Measurements from ENCODE around the gene MIER3.

MIER3 gene, protein sequence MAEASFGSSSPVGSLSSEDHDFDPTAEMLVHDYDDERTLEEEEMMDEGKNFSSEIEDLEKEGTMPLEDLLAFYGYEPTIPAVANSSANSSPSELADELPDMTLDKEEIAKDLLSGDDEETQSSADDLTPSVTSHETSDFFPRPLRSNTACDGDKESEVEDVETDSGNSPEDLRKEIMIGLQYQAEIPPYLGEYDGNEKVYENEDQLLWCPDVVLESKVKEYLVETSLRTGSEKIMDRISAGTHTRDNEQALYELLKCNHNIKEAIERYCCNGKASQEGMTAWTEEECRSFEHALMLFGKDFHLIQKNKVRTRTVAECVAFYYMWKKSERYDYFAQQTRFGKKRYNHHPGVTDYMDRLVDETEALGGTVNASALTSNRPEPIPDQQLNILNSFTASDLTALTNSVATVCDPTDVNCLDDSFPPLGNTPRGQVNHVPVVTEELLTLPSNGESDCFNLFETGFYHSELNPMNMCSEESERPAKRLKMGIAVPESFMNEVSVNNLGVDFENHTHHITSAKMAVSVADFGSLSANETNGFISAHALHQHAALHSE

DNA sequence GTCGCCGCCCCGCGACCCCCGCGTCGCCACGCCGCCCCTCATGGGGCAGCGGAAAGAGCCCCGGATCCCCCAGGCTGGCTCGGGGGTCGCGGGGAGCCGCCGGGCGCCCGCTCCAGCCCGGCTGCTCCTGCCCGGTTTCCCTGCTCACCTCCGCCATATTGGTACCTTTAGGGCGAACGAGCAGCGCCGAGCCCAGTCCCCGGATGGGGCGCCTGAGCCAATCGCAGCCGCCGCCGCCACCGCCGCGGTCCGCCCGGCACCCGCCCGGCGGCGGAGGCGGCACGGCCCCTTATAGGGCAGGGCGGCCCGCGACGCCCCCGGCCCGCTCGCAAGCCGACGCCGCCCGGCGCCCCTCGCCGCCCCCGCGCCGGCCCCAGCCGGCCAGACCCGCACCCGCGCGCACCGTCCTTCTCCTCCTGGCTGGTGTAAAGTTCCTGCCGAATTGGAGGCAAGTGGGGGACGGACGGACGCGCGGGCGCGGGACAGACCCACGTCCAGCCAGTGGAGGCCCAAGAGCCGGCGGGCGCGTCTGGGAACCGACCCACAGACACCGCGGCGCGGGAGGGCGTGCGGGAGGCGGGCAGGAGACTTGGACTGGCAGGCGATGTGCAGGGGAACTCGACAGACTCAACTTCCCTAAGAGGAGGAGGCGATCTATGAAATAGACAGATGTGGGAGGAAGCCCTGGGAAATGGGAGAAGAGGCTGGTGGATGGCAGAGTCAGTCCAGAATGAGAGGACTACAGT lies at the start of gene MIER3:
Gene MIER3, minus strand, starts transcription at position 178 of the 746 bp plus-strand sequence. Its CDS starts 21 bp downstream, at position 157.
- H3K27ac ChIP-seq = peak within 1 kb of the TSS; percentile 84 to 95 (median 92)
- H3K9me3 ChIP-seq (replicated peaks in 1 of 11) = no peaks in the 10 kb centered on the region
- TF ChIP-seq Cebpa-rat (IDR thresholded peaks at IDR 0.05) = no peak
- peaks cover 4 to 30% (median 21%) of the 10 kb centered on the region in 11 experiments; a peak in 20 of 22 replicates for H3K36me3 ChIP-seq
- H3K4me2 ChIP-seq = peak within 1 kb of the TSS; percentile 87 to 98 (median 94)
- peaks cover 16 to 39% (median 20%) of the 10 kb centered on the region in 10 experiments for H3K4me1 ChIP-seq
- peaks cover 5 to 41% (median 25%) of the 10 kb centered on the region in 11 experiments; a peak in 18 of 22 replicates for H4K20me1 ChIP-seq
- H3K9ac ChIP-seq = peak within 1 kb of the TSS; percentile 89 to 97 (median 94)
- H3K4me3 ChIP-seq = peak within 1 kb of the TSS; percentile 83 to 98 (median 95)
- no peaks in the 10 kb centered on the region; a peak in 1 of 22 replicates for H3K27me3 ChIP-seq

DNA sequence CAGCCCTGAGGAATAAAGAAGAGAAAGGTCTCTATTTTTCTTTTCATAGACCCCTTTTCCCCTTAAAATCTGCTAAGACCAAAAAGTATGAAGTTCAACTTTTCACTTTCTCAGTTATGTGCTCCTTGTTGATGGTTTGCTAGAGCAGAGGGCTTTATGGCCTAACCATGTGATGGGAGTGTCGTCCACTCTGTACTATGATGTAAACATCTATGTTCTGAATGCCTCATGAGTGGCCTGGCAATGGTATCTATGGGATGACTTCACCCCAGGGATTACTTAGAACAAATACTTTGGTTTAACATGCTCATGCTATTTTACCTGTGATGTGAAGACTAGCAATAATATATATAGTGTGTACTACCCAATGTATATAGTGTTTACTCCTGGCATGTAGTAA lies 43.7 kb upstream of the MIER3 start:
- Histone ChIP-seq H4K20me1 (no peaks in the 10 kb centered on the region), H3K4me2 (no peak overlapping the region), H3K9me3 (replicated peaks in 1 of 11) (no peaks in the 10 kb centered on the region), H3K27ac (no peak overlapping the region), H3K27me3 (no peaks in the 10 kb centered on the region), H3K4me3 (no peak overlapping the region), H3K36me3 (no peaks in the 10 kb centered on the region), H3K9ac (no peak overlapping the region), H3K4me1 (no peaks in the 10 kb centered on the region)
- no peak for TF ChIP-seq Cebpa-rat (IDR thresholded peaks at IDR 0.05)

DNA sequence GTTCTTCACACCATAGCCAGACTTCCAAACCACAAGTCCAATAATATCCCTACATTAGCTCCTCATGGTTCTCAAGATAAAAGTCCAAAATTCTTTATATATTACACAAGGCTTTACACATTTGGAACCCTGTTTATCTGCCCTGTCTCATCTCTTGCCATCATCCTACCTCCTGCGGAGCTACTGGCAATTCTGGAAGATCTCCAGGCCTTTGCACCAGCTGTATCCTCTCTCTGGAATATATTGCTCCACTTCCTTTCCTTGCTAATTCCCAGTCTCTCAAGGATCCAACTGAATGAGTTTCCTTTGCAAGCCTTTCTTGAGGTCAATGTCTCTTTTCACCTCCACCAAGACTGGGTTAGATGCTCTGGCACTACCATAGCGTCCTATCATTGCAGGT lies 41.3 kb upstream of the MIER3 start:
- Histone ChIP-seq H3K27me3 (no peaks in the 10 kb centered on the region), H3K36me3 (no peaks in the 10 kb centered on the region), H3K4me2 (no peak overlapping the region), H3K27ac (no peak overlapping the region), H3K9ac (no peak overlapping the region), H4K20me1 (no peaks in the 10 kb centered on the region), H3K4me3 (no peak overlapping the region), H3K4me1 (no peaks in the 10 kb centered on the region), H3K9me3 (replicated peaks in 1 of 11) (no peaks in the 10 kb centered on the region)
- no peak for TF ChIP-seq Cebpa-rat (IDR thresholded peaks at IDR 0.05)

DNA sequence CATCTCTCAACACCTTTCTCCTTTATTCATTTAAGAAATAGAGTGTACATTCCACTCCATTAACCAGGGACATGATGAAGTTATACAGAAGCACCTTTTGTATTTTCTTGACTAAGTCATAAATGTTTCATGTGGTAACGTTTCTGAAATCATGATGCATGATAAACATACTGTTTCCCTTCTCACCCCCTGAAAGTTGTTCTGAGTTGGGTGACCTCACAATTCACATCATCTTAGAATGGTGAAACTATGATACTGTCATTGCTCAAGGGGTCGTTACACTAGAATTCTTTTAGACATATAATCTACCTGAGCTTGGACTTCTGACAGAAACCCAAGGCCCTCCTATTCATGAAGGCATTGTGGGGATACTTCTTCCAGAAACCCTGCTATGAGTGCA lies 37.8 kb upstream of the MIER3 start:
- Histone ChIP-seq H3K4me2 (peak overlapping the region in 1 of 11 experiments; percentile 7; a peak in 1 of 22 replicates), H3K9ac (no peak overlapping the region), H3K27me3 (no peaks in the 10 kb centered on the region), H3K4me3 (no peak overlapping the region), H3K9me3 (replicated peaks in 1 of 11) (no peaks in the 10 kb centered on the region), H4K20me1 (no peaks in the 10 kb centered on the region), H3K27ac (no peak overlapping the region), H3K36me3 (no peaks in the 10 kb centered on the region), H3K4me1 (peaks cover 17 to 28% (median 22%) of the 10 kb centered on the region in 10 experiments)
- no peak for TF ChIP-seq Cebpa-rat (IDR thresholded peaks at IDR 0.05)

DNA sequence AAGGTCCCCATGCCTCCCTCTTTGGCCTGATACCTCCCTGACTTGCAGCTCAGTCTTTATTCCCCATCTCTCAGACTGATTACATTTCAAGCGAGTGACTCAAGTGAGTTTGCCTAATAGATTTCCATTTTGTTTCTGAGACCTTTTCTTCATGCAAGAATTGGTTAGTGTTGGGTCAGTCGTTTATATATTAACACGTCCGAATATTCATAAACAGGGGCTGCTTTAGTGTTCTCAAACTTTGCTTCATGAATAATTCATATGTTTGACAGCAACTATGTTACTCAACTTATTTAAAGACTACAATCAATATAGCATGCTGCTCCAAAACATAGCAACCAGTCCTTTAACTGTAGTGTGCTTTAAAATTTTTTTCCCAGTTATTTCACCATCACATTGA lies 36.6 kb upstream of the MIER3 start:
- H3K9me3 ChIP-seq (replicated peaks in 1 of 11) = no peaks in the 10 kb centered on the region
- H4K20me1 ChIP-seq = no peaks in the 10 kb centered on the region
- TF ChIP-seq Cebpa-rat (IDR thresholded peaks at IDR 0.05) = no peak
- no peak overlapping the region for H3K9ac ChIP-seq
- peaks cover 17 to 39% (median 31%) of the 10 kb centered on the region in 10 experiments for H3K4me1 ChIP-seq
- no peaks in the 10 kb centered on the region for H3K27me3 ChIP-seq
- no peak overlapping the region for H3K4me3 ChIP-seq
- no peak overlapping the region for H3K4me2 ChIP-seq
- H3K36me3 ChIP-seq = no peaks in the 10 kb centered on the region
- no peak overlapping the region for H3K27ac ChIP-seq

DNA sequence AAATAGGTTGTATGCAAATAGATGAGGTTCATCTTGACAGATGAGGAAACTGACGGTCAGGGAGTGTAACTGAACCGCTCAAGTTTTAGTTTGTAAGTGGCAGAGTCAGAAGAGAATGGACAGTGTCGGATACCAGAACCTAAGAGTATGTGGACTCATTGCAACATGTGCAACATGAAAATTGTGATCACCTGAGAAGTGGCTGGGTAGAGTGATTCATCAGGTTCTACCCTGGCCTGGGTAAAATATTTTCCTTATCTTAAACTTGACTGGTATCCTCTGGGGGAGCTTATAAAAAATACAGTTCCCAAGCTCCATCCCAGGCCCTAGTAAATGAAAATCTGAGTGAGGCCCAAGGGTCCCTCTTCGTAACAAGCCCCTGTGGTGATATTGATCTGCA lies 35.2 kb upstream of the MIER3 start:
- no peak for TF ChIP-seq Cebpa-rat (IDR thresholded peaks at IDR 0.05)
- Histone ChIP-seq H3K4me2 (peak overlapping the region in 3 of 11 experiments; percentile 57 to 74 (median 65); a peak in 5 of 22 replicates), H3K4me3 (no peak overlapping the region)

DNA sequence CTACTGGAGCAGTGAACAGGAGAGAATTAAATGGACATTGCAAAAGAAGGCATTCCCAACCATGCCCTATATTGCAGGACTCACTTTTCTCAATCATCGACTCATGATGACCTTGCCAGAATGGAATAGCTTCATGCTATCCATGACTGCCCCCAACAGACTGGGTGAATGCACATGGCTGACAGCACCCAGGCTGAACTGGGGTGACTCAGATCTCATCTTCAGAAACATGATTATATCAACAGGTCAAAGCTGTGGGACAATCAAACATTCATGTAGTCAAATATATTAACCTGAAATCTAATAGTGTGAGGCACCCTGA lies 34.7 kb upstream of the MIER3 start:
- no peak for TF ChIP-seq Cebpa-rat (IDR thresholded peaks at IDR 0.05)
- peak overlapping the region; percentile 53 to 77 (median 65); a peak in 20 of 22 replicates for H3K4me2 ChIP-seq
- H3K27me3 ChIP-seq = no peaks in the 10 kb centered on the region
- H3K9ac ChIP-seq = no peak overlapping the region
- H3K27ac ChIP-seq = peak overlapping the region in 8 of 11 experiments; percentile 17 to 73 (median 60); a peak in 7 of 22 replicates
- H3K4me3 ChIP-seq = no peak overlapping the region
- H4K20me1 ChIP-seq = no peaks in the 10 kb centered on the region
- H3K4me1 ChIP-seq = peaks cover 17 to 49% (median 38%) of the 10 kb centered on the region in 10 experiments
- no peaks in the 10 kb centered on the region for H3K9me3 ChIP-seq (replicated peaks in 1 of 11)
- no peaks in the 10 kb centered on the region for H3K36me3 ChIP-seq

More for the DNA sequence above, 35.2 kb upstream of the MIER3 start:
- no peaks in the 10 kb centered on the region for H3K36me3 ChIP-seq
- no peaks in the 10 kb centered on the region for H4K20me1 ChIP-seq
- peaks cover 17 to 43% (median 34%) of the 10 kb centered on the region in 10 experiments for H3K4me1 ChIP-seq
- H3K9me3 ChIP-seq (replicated peaks in 1 of 11) = no peaks in the 10 kb centered on the region
- H3K27ac ChIP-seq = peak overlapping the region in 5 of 11 experiments; percentile 17 to 72 (median 58); a peak in 4 of 22 replicates
- H3K9ac ChIP-seq = no peak overlapping the region
- no peaks in the 10 kb centered on the region for H3K27me3 ChIP-seq

DNA sequence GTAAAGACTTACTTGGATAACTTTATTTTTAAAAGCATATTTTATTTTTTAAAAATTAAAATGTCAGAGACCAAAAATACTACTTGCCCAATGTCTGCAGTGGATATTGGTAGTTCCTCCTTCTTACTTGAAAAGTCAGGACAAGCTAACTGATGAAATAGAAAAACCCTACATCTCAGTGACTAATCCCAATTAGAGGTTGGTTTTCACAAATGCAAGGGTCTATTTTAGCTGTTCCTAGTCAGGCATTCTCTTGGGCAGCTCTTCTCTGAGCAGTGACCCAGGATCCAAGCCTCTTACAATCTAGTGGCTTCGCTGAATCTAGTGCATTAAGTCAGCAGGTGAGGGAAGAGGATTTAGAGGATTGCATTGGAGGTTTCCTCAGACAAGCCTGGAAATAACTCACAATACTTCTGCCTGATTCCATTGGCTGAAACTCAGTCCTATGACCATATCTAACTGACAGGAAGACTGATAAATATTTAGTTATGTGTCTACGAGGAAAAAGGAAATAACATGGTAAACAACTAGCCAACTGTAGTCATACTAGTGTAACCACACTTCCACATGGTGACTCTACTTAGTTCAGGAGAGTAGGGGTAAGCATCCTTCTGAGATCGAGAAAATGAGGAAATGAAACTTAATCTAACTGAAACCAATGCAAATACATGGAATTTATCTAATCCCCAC lies 34.2 kb upstream of the MIER3 start:
- TF ChIP-seq Cebpa-rat (IDR thresholded peaks at IDR 0.05) = no peak
- Histone ChIP-seq H3K9me3 (replicated peaks in 1 of 11) (peaks cover 0 to 1% (median 0%) of the 10 kb centered on the region in 11 experiments; a peak in 1 of 22 replicates), H3K27ac (peak overlapping the region in 10 of 11 experiments; percentile 12 to 73 (median 64); a peak in 19 of 22 replicates), H3K9ac (peak overlapping the region in 4 of 11 experiments; percentile 1 to 36 (median 20); a peak in 2 of 22 replicates), H3K36me3 (no peaks in the 10 kb centered on the region), H4K20me1 (no peaks in the 10 kb centered on the region), H3K4me1 (peaks cover 17 to 54% (median 43%) of the 10 kb centered on the region in 10 experiments), H3K27me3 (no peaks in the 10 kb centered on the region), H3K4me3 (no peak overlapping the region), H3K4me2 (peak overlapping the region; percentile 53 to 77 (median 65))
